Measurements from ENCODE around the gene ZNF326.
"Not testable (repeated sequence)": the region's sequence is repeated elsewhere in the genome, so short reads cannot be mapped to it uniquely, and the experiment has no call there.

The ZNF326 gene

GRCh38 chr1:89996450-89997110, 1.7 kb downstream of the ZNF326 start:
- H3K27me3 ChIP-seq (replicated peaks; ENCODE audit: control insufficient read depth, insufficient read depth, low read length), result no peaks in the 10 kb centered on the region

GRCh38 chr1:89997152-89997551, 2.2 kb downstream of the ZNF326 start:
- H3K36me3 ChIP-seq (ENCODE audit: control insufficient read depth, insufficient read depth, low read length); DNase-seq (ENCODE audit: extremely low read depth, insufficient read length); H3K4me3 ChIP-seq (replicated peaks; ENCODE audit: low read depth, low read length); H3K27me3 ChIP-seq (replicated peaks; ENCODE audit: control insufficient read depth, insufficient read depth, low read length): not testable (repeated sequence)

More at GRCh38 chr1:89996450-89997110, 1.7 kb downstream of the ZNF326 start:
- peak overlapping the region; percentile 88 for H3K4me3 ChIP-seq (replicated peaks; ENCODE audit: low read depth, low read length)
- no peak for TF ChIP-seq CTCF (IDR thresholded peaks at IDR 0.05; ENCODE audit: insufficient read depth, low read length, poor library complexity, severe bottlenecking)
- no peaks in the 10 kb centered on the region; the same call in none of the 2 replicates for H3K36me3 ChIP-seq (ENCODE audit: control insufficient read depth, insufficient read depth, low read length)
- no peak for DNase-seq (ENCODE audit: extremely low read depth, insufficient read length)

- no peak for DNase-seq (ENCODE audit: extremely low read depth, insufficient read length)
- no peaks in the 10 kb centered on the region; the same call in none of the 2 replicates for H3K36me3 ChIP-seq (ENCODE audit: control insufficient read depth, insufficient read depth, low read length)
- TF ChIP-seq CTCF (IDR thresholded peaks at IDR 0.05; ENCODE audit: insufficient read depth, low read length, poor library complexity, severe bottlenecking), result no peak
- no peaks in the 10 kb centered on the region for H3K27me3 ChIP-seq (replicated peaks; ENCODE audit: control insufficient read depth, insufficient read depth, low read length)
- H3K4me3 ChIP-seq (replicated peaks; ENCODE audit: low read depth, low read length), result no peak overlapping the region
Measured at GRCh38 chr1:89998306-89998705, 3.4 kb downstream of the ZNF326 start.

GRCh38 chr1:89999208-89999607, 4.3 kb downstream of the ZNF326 start:
- no peak overlapping the region for H3K4me3 ChIP-seq (replicated peaks; ENCODE audit: low read depth, low read length)
- H3K36me3 ChIP-seq (ENCODE audit: control insufficient read depth, insufficient read depth, low read length), result no peaks in the 10 kb centered on the region; the same call in none of the 2 replicates
- no peak for DNase-seq (ENCODE audit: extremely low read depth, insufficient read length)
- H3K27me3 ChIP-seq (replicated peaks; ENCODE audit: control insufficient read depth, insufficient read depth, low read length), result no peaks in the 10 kb centered on the region
- no peak for TF ChIP-seq CTCF (IDR thresholded peaks at IDR 0.05; ENCODE audit: insufficient read depth, low read length, poor library complexity, severe bottlenecking)

GRCh38 chr1:89999628-90000027, 4.7 kb downstream of the ZNF326 start:
- no peak for TF ChIP-seq CTCF (IDR thresholded peaks at IDR 0.05; ENCODE audit: insufficient read depth, low read length, poor library complexity, severe bottlenecking)
- H3K27me3 ChIP-seq (replicated peaks; ENCODE audit: control insufficient read depth, insufficient read depth, low read length), result no peaks in the 10 kb centered on the region
- H3K36me3 ChIP-seq (ENCODE audit: control insufficient read depth, insufficient read depth, low read length), result no peaks in the 10 kb centered on the region; the same call in none of the 2 replicates
- no peak overlapping the region for H3K4me3 ChIP-seq (replicated peaks; ENCODE audit: low read depth, low read length)
- no peak for DNase-seq (ENCODE audit: extremely low read depth, insufficient read length)

- H3K36me3 ChIP-seq (ENCODE audit: control insufficient read depth, insufficient read depth, low read length), result no peaks in the 10 kb centered on the region; the same call in none of the 2 replicates
- no peak for DNase-seq (ENCODE audit: extremely low read depth, insufficient read length)
- TF ChIP-seq CTCF (IDR thresholded peaks at IDR 0.05; ENCODE audit: insufficient read depth, low read length, poor library complexity, severe bottlenecking), result peak; percentile 31
Measured at GRCh38 chr1:90000934-90001676, 6.2 kb downstream of the ZNF326 start.

More at GRCh38 chr1:90000934-90001676, 6.2 kb downstream of the ZNF326 start:
- no peak overlapping the region for H3K4me3 ChIP-seq (replicated peaks; ENCODE audit: low read depth, low read length)
- H3K27me3 ChIP-seq (replicated peaks; ENCODE audit: control insufficient read depth, insufficient read depth, low read length), result no peaks in the 10 kb centered on the region

Measured in GM06990 (cell line).